Ishikawa (cell line): ENCODE measurements around the gene COX19.
A peak's percentile ranks its signal among the peaks of the same experiment; 100 is the strongest.

ENCODE experiments used
- CEBPB ChIP-seq: IDR thresholded peaks from 2 replicates; pipeline ENCODE4 v1.6.1; 2012
- CREB1 ChIP-seq: IDR thresholded peaks from 2 replicates; pipeline ENCODE4 v1.6.1; 2012; ENCODE audit warnings: low read depth
- EGR1 ChIP-seq: IDR thresholded peaks from 2 replicates; pipeline ENCODE4 v1.6.1; 2012
- EP300 ChIP-seq: IDR thresholded peaks from 2 replicates; pipeline ENCODE4 v1.6.1; 2012; ENCODE audit warnings: borderline replicate concordance
- FOXM1 ChIP-seq: IDR thresholded peaks from 2 replicates; pipeline ENCODE4 v1.6.1; 2012; ENCODE audit warnings: low read depth, borderline replicate concordance
- NFIC ChIP-seq: IDR thresholded peaks from 2 replicates; pipeline ENCODE4 v1.6.1; 2012
- RAD21 ChIP-seq: IDR thresholded peaks from 2 replicates; pipeline ENCODE4 v1.6.1; 2012; ENCODE audit warnings: low read depth
- TAF1 ChIP-seq: IDR thresholded peaks from 2 replicates; pipeline ENCODE4 v1.6.1; 2012; ENCODE audit warnings: low read depth, mild to moderate bottlenecking
- TCF12 ChIP-seq: IDR thresholded peaks from 2 replicates; pipeline ENCODE4 v1.6.1; 2012; ENCODE audit warnings: low read depth
- TEAD4 ChIP-seq: IDR thresholded peaks from 2 replicates; pipeline ENCODE4 v1.6.1; 2012
- YY1 ChIP-seq: IDR thresholded peaks from 2 replicates; pipeline ENCODE4 v1.6.1; 2012; ENCODE audit warnings: low read depth
- ZBTB7A ChIP-seq: IDR thresholded peaks from 2 replicates; pipeline ENCODE4 v1.6.1; 2012; ENCODE audit warnings: low read depth
- TF ChIP-seq, protein P1 (sequence below): IDR thresholded peaks from 2 replicates; pipeline ENCODE4 v1.6.1; 2012; ENCODE audit warnings: low read depth, mild to moderate bottlenecking
- TF ChIP-seq, protein P2 (sequence below): IDR thresholded peaks from 2 replicates; pipeline ENCODE4 v1.6.1; 2012
- TF ChIP-seq, protein P3 (sequence below): IDR thresholded peaks from 2 replicates; pipeline ENCODE4 v1.6.1; 2012

Gene COX19

DNA sequence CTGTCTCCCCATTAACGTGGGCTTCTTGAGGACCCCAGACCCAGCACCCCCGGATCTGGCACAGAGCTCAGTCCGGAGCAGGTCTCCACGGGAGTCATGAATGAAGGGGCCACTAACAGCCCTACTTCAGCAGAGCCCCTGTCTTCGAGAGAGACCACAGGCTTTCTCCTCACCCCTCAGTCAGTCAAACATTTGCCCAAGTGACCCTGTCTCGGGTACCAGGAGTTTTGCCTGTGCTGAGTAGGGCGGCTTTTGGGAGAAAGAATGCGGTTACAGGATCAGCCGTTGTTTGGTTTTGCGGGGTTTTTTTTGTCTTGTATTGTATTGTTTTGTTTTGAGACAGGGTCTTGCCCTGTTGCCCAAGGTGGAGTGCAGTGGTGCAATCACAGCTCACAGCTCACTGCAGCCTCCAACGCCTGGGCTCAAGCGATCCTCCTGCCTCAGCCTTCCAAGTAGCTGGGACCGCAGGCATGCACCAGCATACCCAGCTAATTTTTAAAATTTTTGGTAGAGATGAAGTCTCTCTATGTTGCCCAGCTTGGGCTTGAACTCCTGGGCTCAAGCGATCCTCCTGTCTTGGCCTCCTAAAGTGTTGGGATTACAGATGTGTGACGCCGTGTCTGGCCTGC is 37.4 kb downstream of the COX19 start:
- TF ChIP-seq, protein P1, sequence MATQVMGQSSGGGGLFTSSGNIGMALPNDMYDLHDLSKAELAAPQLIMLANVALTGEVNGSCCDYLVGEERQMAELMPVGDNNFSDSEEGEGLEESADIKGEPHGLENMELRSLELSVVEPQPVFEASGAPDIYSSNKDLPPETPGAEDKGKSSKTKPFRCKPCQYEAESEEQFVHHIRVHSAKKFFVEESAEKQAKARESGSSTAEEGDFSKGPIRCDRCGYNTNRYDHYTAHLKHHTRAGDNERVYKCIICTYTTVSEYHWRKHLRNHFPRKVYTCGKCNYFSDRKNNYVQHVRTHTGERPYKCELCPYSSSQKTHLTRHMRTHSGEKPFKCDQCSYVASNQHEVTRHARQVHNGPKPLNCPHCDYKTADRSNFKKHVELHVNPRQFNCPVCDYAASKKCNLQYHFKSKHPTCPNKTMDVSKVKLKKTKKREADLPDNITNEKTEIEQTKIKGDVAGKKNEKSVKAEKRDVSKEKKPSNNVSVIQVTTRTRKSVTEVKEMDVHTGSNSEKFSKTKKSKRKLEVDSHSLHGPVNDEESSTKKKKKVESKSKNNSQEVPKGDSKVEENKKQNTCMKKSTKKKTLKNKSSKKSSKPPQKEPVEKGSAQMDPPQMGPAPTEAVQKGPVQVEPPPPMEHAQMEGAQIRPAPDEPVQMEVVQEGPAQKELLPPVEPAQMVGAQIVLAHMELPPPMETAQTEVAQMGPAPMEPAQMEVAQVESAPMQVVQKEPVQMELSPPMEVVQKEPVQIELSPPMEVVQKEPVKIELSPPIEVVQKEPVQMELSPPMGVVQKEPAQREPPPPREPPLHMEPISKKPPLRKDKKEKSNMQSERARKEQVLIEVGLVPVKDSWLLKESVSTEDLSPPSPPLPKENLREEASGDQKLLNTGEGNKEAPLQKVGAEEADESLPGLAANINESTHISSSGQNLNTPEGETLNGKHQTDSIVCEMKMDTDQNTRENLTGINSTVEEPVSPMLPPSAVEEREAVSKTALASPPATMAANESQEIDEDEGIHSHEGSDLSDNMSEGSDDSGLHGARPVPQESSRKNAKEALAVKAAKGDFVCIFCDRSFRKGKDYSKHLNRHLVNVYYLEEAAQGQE: no peak
- TF ChIP-seq FOXM1: no peak
- TF ChIP-seq NFIC: no peak
- no peak for TF ChIP-seq TCF12
- no peak for TF ChIP-seq TAF1
- TF ChIP-seq CEBPB: no peak
- TF ChIP-seq, protein P2, sequence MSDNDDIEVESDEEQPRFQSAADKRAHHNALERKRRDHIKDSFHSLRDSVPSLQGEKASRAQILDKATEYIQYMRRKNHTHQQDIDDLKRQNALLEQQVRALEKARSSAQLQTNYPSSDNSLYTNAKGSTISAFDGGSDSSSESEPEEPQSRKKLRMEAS: no peak
- no peak for TF ChIP-seq RAD21
- no peak for TF ChIP-seq YY1
- TF ChIP-seq EGR1: no peak

DNA sequence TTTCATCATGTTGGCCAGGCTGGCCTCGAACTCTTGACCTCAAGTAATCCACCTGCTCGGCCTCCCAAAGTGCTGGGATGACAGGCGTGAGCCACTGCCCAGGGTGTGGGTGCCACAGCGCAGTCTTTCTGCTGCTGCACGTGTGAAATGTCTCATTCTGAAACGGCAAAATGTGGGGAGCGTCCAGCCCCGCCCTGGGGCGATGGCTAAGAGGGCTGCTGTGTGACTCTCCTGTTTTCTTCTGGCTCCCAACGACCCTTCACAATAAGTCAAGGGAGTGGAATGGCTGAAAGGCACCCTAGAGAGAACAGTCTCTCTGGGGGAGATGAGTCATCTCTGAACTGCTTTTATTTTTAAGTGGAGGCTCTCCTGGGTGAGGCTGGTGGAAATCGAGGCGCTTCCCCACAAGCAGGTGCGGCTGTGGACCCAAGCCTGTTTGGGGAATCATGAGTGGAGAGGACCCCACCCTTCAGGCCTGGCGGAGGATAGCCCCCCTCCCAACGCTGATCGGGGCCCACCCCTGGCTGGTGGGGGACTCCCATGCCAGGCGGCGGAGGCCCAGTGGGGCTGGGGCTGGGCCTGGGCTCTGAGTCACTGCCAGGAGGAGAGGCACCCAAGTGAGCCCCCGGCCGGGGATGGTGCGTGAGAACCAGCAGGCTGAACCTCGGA is 38.8 kb downstream of the COX19 start:
- TF ChIP-seq, protein P2: no peak
- peak; percentile 76; the same call in 1 of the 2 replicates for TF ChIP-seq ZBTB7A
- TF ChIP-seq EP300: peak; percentile 64; the same call in 1 of the 2 replicates
- TF ChIP-seq CREB1: no peak
- no peak for TF ChIP-seq RAD21
- TF ChIP-seq, protein P3, sequence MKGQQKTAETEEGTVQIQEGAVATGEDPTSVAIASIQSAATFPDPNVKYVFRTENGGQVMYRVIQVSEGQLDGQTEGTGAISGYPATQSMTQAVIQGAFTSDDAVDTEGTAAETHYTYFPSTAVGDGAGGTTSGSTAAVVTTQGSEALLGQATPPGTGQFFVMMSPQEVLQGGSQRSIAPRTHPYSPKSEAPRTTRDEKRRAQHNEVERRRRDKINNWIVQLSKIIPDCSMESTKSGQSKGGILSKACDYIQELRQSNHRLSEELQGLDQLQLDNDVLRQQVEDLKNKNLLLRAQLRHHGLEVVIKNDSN: no peak
- TF ChIP-seq, protein P1: no peak
- TF ChIP-seq EGR1: no peak
- no peak for TF ChIP-seq TEAD4
- 0 out of 2 replicates have a peak, but pooled peaks have one; percentile 47 for TF ChIP-seq YY1
- no peak for TF ChIP-seq CEBPB
- TF ChIP-seq FOXM1: peak; percentile 63; the same call in 1 of the 2 replicates
- peak; percentile 67; the same call in 1 of the 2 replicates for TF ChIP-seq TCF12
- TF ChIP-seq NFIC: no peak
- TF ChIP-seq TAF1: no peak

DNA sequence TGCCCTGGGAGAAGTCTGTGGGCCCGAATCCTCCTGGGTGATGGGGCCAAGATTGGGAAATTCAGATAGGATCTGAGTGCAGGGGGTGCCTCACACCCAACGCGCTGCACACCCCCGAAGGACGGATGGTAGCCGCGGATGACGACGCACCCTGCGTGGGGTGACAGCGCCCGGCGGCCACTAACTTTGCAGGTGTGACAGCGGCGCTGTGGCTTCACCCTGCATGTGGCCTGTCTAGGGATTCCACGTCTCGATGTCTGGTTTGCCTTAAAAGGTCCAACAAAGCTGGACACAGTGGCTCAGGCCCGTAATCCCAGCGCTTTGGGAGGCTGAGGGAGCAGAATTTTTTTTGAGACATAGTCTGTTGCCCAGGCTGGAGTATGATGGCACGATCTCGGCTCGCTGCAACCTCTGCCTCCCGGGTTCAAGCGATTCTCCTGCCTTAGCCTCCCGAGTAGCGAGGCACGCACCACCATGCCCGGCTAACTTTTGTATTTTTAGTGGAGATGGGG is 39.4 kb downstream of the COX19 start:
- TF ChIP-seq, protein P1: no peak
- no peak for TF ChIP-seq TEAD4
- no peak for TF ChIP-seq CEBPB
- TF ChIP-seq RAD21: no peak
- TF ChIP-seq, protein P3: no peak
- TF ChIP-seq, protein P2: no peak
- TF ChIP-seq YY1: no peak
- no peak for TF ChIP-seq CREB1
- no peak for TF ChIP-seq TAF1
